MG63 (cell line): Measurements from ENCODE around the gene CRABP2. TPM values are rescaled to one million over a fixed set of nuclear protein-coding genes. Genes with fewer than 3 reads are reported as not detected.

Experiments used
- DNase-seq: peaks from one replicate; pipeline ENCODE4 v3.0.0-alpha.2; 2020
- H3K27me3 ChIP-seq: fragments of 250-450 bp; sonication (Bioruptor Pico); 2 replicates; pipeline ENCODE4 v1.5.1; 2020; ENCODE audit warnings: mild to moderate bottlenecking, moderate library complexity
- H3K36me3 ChIP-seq: fragments of 250-450 bp; sonication (Bioruptor Pico); 2 replicates; pipeline ENCODE4 v1.5.1; 2020; ENCODE audit warnings: mild to moderate bottlenecking, moderate library complexity
- H3K4me3 ChIP-seq: fragments of 250-450 bp; sonication (Bioruptor Pico); 2 replicates; pipeline ENCODE4 v1.5.1; 2020; ENCODE audit warnings: mild to moderate bottlenecking, moderate library complexity
- H3K9me3 ChIP-seq: fragments of 250-450 bp; sonication (Bioruptor Pico); 2 replicates; pipeline ENCODE4 v1.5.1; 2020; ENCODE audit warnings: mild to moderate bottlenecking, moderate library complexity
- total RNA-seq: library from RNA; depleted of rRNA; stranded (reverse); fragments of >200 nt; shearing (Covaris generic); gene quantifications from 2 replicates; pipeline ENCODE4 v1.2.3, GENCODE V29; 2014; ENCODE audit warnings: low replicate concordance; rRNA removed

The CRABP2 gene
- total RNA-seq, 1 experiment from 2014 or later: 62.8 TPM

DNA sequence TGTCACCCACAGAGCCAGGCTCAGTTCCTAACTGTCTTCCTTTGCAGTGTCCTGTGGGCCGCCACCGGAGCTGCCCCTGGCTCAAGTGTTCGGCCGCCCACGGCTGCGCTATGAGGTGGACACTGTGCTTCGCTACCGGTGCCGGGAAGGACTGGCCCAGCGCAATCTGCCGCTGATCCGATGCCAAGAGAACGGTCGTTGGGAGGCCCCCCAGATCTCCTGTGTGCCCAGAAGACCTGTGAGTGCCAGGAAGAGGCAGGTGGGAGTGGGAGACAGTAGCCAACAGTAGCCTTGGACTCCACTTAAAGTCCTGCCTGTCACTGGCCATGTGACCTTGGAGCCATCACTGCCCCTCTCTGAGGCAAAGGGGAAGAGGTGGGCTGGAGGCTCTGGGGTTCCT is 46.9 kb downstream of the CRABP2 start:
- H3K36me3 ChIP-seq: no peaks in the 10 kb centered on the region
- H3K4me3 ChIP-seq: no peak overlapping the region
- no peaks in the 10 kb centered on the region for H3K9me3 ChIP-seq
- H3K27me3 ChIP-seq: 0 out of 2 replicates have a peak, but pooled peaks cover 2% of the 10 kb centered on the region
- no peak for DNase-seq

DNA sequence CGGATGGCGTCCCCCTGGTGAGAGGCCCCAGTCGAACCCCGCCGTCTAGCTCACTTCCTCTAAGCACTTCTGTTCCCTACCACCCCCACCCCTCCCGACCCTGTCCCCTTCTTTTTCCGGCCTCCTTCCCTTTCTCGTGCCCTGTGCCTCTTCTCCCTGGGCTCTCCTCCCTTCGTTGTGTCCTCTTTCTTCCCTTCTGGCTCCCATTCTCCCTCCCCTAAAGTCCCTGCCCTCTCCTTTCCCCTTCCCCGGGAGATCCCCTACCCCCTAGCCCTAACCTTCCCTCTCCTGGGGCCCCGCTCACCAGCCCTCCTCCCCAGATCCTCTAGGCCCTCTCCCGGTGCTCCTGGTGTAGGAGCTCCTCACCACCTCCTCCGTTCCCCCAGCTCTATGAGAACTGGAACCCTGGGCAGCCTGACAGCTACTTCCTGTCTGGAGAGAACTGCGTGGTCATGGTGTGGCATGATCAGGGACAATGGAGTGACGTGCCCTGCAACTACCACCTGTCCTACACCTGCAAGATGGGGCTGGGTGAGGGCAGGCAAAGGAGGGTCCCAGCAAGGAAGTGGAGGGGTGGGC is 47.6 kb downstream of the CRABP2 start:
- Histone ChIP-seq H3K27me3 (0 out of 2 replicates have a peak, but pooled peaks cover 2% of the 10 kb centered on the region), H3K9me3 (no peaks in the 10 kb centered on the region), H3K4me3 (no peak overlapping the region), H3K36me3 (no peaks in the 10 kb centered on the region)
- no peak for DNase-seq

DNA sequence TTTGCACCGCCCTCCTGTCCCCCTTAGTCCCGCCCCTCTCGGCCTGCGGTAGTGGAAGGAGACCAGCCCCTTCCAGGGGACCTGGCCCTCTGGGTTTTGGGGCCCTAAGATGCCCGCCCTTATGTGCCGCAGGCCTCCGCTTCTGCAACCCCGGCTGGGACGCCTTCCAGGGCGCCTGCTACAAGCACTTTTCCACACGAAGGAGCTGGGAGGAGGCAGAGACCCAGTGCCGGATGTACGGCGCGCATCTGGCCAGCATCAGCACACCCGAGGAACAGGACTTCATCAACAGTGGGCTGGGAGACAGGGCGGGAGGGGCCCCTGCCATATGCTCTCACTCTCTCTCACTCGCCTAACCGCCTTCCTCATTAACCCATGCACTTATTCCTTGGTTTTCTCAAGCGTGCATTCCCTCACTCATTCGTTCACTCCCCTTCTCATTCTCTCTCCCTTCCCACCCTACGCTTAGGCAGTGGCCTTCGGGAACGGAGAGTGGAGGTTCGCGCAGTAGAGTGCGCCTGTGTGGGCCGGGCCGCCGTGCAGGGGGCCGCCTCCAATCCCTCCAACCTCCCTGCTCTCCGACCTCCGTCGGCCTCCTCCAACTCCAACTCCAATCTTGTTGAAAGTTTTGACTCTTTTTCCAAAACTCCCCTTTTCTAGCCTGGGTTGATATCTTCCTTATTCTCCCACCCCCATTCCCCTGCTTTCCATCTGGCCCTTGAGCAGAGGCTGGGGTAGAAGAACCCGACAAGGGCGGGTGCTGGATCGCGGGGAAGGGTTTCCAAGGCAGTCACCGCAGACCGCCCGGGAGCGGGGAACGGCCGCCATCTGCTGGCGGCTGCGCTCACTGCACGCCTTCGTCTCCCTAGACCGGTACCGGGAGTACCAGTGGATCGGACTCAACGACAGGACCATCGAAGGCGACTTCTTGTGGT is 48.3 kb downstream of the CRABP2 start:
- Histone ChIP-seq H3K9me3 (no peaks in the 10 kb centered on the region), H3K27me3 (0 out of 2 replicates have a peak, but pooled peaks cover 2% of the 10 kb centered on the region), H3K36me3 (no peaks in the 10 kb centered on the region), H3K4me3 (no peak overlapping the region)
- peak; percentile 60 for DNase-seq

GRCh38 chr1:156655904-156656516 is 49.4 kb downstream of the CRABP2 start:
- H3K36me3 ChIP-seq: no peaks in the 10 kb centered on the region
- peaks cover 7% of the 10 kb centered on the region; the same call in 1 of the 2 replicates for H3K27me3 ChIP-seq
- no peaks in the 10 kb centered on the region for H3K9me3 ChIP-seq
- H3K4me3 ChIP-seq: no peak overlapping the region
- DNase-seq: no peak

DNA sequence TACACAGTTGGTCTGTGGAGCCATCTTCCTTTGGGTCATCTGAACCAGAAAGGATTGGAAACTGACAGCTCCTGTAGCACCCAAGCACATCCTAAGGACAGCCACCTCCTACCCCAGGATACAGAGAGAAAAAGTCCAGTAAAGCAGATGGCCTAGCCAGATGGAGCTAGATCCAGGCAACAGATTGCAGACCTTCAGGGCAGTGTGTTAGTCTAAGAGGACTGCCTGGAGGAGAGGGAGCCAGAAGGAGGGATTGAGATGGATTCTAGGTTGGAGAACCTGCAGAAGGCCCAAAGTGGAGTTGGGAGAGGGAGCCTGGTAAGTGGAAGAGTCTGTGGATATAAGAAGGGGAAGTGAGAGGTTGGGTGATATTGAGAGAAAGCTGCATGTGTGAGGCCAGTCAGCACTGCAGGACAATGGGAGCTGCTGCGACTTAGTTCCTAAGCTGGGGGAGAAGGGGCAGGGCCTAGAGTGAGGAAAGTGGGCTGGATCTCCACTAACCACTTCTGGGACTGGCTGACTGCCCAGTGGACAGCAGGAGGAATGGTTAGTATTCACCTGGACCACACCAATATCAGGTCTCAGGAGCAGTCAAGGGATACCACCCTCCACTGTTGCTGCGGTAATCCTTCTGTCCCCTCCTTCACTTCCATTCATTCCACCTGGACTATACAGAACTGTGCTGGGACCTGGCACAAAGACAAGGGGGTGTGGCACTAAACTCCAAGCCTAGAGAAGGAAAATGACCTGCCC is 50.1 kb downstream of the CRABP2 start:
- Histone ChIP-seq H3K4me3 (no peak overlapping the region), H3K36me3 (no peaks in the 10 kb centered on the region), H3K27me3 (peaks cover 7% of the 10 kb centered on the region; the same call in 1 of the 2 replicates), H3K9me3 (no peaks in the 10 kb centered on the region)
- no peak for DNase-seq

GRCh38 chr1:156654700-156655099 is 50.7 kb downstream of the CRABP2 start:
- Histone ChIP-seq H3K4me3 (no peak overlapping the region), H3K27me3 (peaks cover 7% of the 10 kb centered on the region; the same call in 1 of the 2 replicates), H3K9me3 (no peaks in the 10 kb centered on the region), H3K36me3 (no peaks in the 10 kb centered on the region)
- peak; percentile 49 for DNase-seq

GRCh38 chr1:156652992-156653355 is 52.4 kb downstream of the CRABP2 start:
- Histone ChIP-seq H3K27me3 (peaks cover 7% of the 10 kb centered on the region; the same call in 1 of the 2 replicates), H3K9me3 (no peaks in the 10 kb centered on the region)

DNA sequence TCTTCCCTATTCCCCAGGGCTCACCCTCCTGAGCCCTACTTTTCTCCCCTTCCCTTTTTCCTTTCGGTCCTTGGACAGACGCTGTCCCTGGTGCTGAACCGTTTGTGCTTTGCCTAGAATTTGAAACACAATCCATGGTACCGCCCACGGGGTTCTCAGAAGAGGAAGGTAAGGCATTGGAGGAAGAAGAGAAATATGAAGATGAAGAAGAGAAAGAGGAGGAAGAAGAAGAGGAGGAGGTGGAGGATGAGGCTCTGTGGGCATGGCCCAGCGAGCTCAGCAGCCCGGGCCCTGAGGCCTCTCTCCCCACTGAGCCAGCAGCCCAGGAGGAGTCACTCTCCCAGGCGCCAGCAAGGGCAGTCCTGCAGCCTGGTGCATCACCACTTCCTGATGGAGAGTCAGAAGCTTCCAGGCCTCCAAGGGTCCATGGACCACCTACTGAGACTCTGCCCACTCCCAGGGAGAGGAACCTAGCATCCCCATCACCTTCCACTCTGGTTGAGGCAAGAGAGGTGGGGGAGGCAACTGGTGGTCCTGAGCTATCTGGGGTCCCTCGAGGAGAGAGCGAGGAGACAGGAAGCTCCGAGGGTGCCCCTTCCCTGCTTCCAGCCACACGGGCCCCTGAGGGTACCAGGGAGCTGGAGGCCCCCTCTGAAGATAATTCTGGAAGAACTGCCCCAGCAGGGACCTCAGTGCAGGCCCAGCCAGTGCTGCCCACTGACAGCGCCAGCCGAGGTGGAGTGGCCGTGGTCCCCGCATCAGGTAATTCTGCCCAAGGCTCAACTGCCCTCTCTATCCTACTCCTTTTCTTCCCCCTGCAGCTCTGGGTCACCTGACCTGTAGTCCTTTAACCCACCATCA is 53.0 kb downstream of the CRABP2 start:
- Histone ChIP-seq H3K36me3 (no peaks in the 10 kb centered on the region), H3K4me3 (no peak overlapping the region), H3K9me3 (no peaks in the 10 kb centered on the region), H3K27me3 (peaks cover 7% of the 10 kb centered on the region; the same call in 1 of the 2 replicates)
- no peak for DNase-seq

More at GRCh38 chr1:156652992-156653355, 52.4 kb downstream of the CRABP2 start:
- Histone ChIP-seq H3K36me3 (no peaks in the 10 kb centered on the region), H3K4me3 (no peak overlapping the region)
- no peak for DNase-seq

Other genes starting within 250 kb of the CRABP2 start
- gene MEF2D, start 204.8 kb downstream of the CRABP2 start, total RNA-seq: 3.4 and 11.7 TPM in 2 replicates
- 18.7 and 20.7 TPM in 2 replicates for gene IQGAP3, start 133.0 kb downstream of the CRABP2 start, total RNA-seq
- not detected in 2 replicates for gene TTC24, start 125.9 kb downstream of the CRABP2 start, total RNA-seq
- gene NAXE, start 113.8 kb downstream of the CRABP2 start, total RNA-seq: 105 and 170 TPM in 2 replicates
- gene GPATCH4, start 104.1 kb downstream of the CRABP2 start, total RNA-seq: 10.0 and 48.6 TPM in 2 replicates
- not detected in 2 replicates for gene HAPLN2, start 86.2 kb downstream of the CRABP2 start, total RNA-seq
- gene BCAN, start 63.5 kb downstream of the CRABP2 start, total RNA-seq: not detected in 2 replicates
- 0.03 TPM in 1 of 2 replicates, not detected in the other for gene NES, start 28.2 kb downstream of the CRABP2 start, total RNA-seq
- 10.0 and 20.8 TPM in 2 replicates for gene METTL25B, start 22.9 kb upstream of the CRABP2 start, total RNA-seq
- 15.6 and 38.7 TPM in 2 replicates for gene ISG20L2, start 23.2 kb upstream of the CRABP2 start, total RNA-seq
- 189 and 246 TPM in 2 replicates for gene MRPL24, start 35.5 kb upstream of the CRABP2 start, total RNA-seq
- 565 and 817 TPM in 2 replicates for gene HDGF, start 46.1 kb upstream of the CRABP2 start, total RNA-seq
- 56.9 and 65.6 TPM in 2 replicates for gene PRCC, start 62.0 kb upstream of the CRABP2 start, total RNA-seq
- gene SH2D2A, start 111.3 kb upstream of the CRABP2 start, total RNA-seq: not detected in 2 replicates
- not detected in 2 replicates for gene INSRR, start 153.5 kb upstream of the CRABP2 start, total RNA-seq
- not detected in 2 replicates for gene NTRK1, start 155.3 kb upstream of the CRABP2 start, total RNA-seq
- gene PEAR1, start 188.1 kb upstream of the CRABP2 start, total RNA-seq: 0.46 TPM in 1 of 2 replicates, not detected in the other
- not detected in 2 replicates for gene LRRC71, start 215.0 kb upstream of the CRABP2 start, total RNA-seq